PC-3 (cell line): Measurements from ENCODE around the gene MAP1LC3A. TPM values are rescaled to one million over a fixed set of nuclear protein-coding genes. Genes with fewer than 3 reads are reported as not detected.

Experiments used
- ATAC-seq: fragments of 200-7000 bp; cut with Tn5 transposase; 2 replicates; pipeline ENCODE4 v1.9.1; 2020; ENCODE audit warnings: mild to moderate bottlenecking, moderate library complexity
- BruUV-seq: library from RNA; stranded (reverse); fragments of 400-500 nt; replicated peaks from 2 replicates; lab custom pipeline; 2021; lab: Mats Ljungman, UMichigan
- CTCF ChIA-PET: fragments of 300-600 bp; sonication (Branson Sonifier 250); formaldehyde crosslinking; loops from one replicate; lab custom pipeline; 2022; ENCODE audit warnings: antibody characterized with exemption; lab: Charles Lee
- POLR2A ChIA-PET: fragments of 300-600 bp; sonication (Branson Sonifier 250); formaldehyde crosslinking; loops from one replicate; lab custom pipeline; 2022; ENCODE audit warnings: antibody characterized with exemption; ENCODE audit not compliant: unreplicated experiment; lab: Charles Lee
- DNase-seq: peaks from one replicate; pipeline ENCODE4 v3.0.0-alpha.2; 2015
- H2AFZ ChIP-seq: fragments of 300-600 bp; sonication (generic); 2 replicates; pipeline ENCODE4 v1.6.0; 2016; ENCODE audit warnings: antibody characterized with exemption, low read length
- H3F3A ChIP-seq: fragments of 300-600 bp; sonication (generic); one replicate; pipeline ENCODE4 v1.6.0; 2017; ENCODE audit warnings: antibody characterized with exemption, low read length, control low read depth, mild to moderate bottlenecking; ENCODE audit not compliant: unreplicated experiment
- H3K27ac ChIP-seq: fragments of 300-600 bp; sonication (generic); 2 replicates; pipeline ENCODE4 v1.5.1; 2016; ENCODE audit warnings: mild to moderate bottlenecking, low read length
- H3K27me3 ChIP-seq: fragments of 300-600 bp; sonication (generic); 2 replicates; pipeline ENCODE4 v1.6.1; 2016; ENCODE audit warnings: low read length, mixed read lengths
- H3K36me3 ChIP-seq: fragments of 300-600 bp; sonication (generic); 2 replicates; pipeline ENCODE4 v1.6.1; 2016; ENCODE audit warnings: low read depth, mixed run types, low read length, mixed read lengths
- H3K4me1 ChIP-seq: fragments of 300-600 bp; sonication (generic); 2 replicates; pipeline ENCODE4 v1.5.1; 2016; ENCODE audit warnings: low read length; ENCODE audit not compliant: insufficient read depth
- H3K4me2 ChIP-seq: fragments of 300-600 bp; sonication (generic); 2 replicates; pipeline ENCODE4 v1.6.0; 2016; ENCODE audit warnings: low read length
- H3K4me3 ChIP-seq: fragments of 300-600 bp; sonication (generic); 2 replicates; pipeline ENCODE4 v1.5.1; 2016; ENCODE audit warnings: mild to moderate bottlenecking, low read length, mixed read lengths
- H3K79me2 ChIP-seq: fragments of 300-600 bp; sonication (generic); 2 replicates; pipeline ENCODE4 v1.6.1; 2017; ENCODE audit warnings: low read length, mixed read lengths
- H3K9ac ChIP-seq: fragments of 300-600 bp; sonication (generic); 2 replicates; pipeline ENCODE4 v1.6.0; 2016; ENCODE audit warnings: mild to moderate bottlenecking, low read length
- H3K9me2 ChIP-seq: fragments of 300-600 bp; sonication (generic); replicated peaks from 2 replicates; pipeline ENCODE4 v1.6.1; 2016; ENCODE audit warnings: mixed run types, low read length, mixed read lengths
- H3K9me3 ChIP-seq: fragments of 300-600 bp; sonication (generic); 2 replicates; pipeline ENCODE4 v1.6.1; 2016; ENCODE audit warnings: low read length, mixed read lengths
- H4K20me1 ChIP-seq: fragments of 300-600 bp; sonication (generic); 2 replicates; pipeline ENCODE4 v1.6.1; 2016; ENCODE audit warnings: low read length, mixed read lengths
- EZH2 ChIP-seq: fragments of 300-600 bp; sonication (generic); IDR thresholded peaks from one replicate; pipeline ENCODE4 v1.6.1; 2017; ENCODE audit warnings: antibody characterized with exemption, mild to moderate bottlenecking, low read length; ENCODE audit not compliant: unreplicated experiment
- EZH2phosphoT487 ChIP-seq: fragments of 300-600 bp; sonication (generic); IDR thresholded peaks from 2 replicates; pipeline ENCODE4 v1.6.1; 2018; ENCODE audit warnings: mild to moderate bottlenecking, antibody characterized with exemption, low read length, borderline replicate concordance
- intact Hi-C: fragments of 100-400 bp; cut with micrococcal nuclease; formaldehyde crosslinking; loops from 2 replicates; pipeline ENCODE4 v1.9.0; 2023
- total RNA-seq: library from RNA; depleted of rRNA; stranded (reverse); fragments of >200 nt; gene quantifications from 2 replicates; pipeline ENCODE4 v1.2.3, GENCODE V29; 2014
- TF ChIP-seq, protein P1 (sequence below): fragments of 300-600 bp; sonication (generic); conservative IDR thresholded peaks from 2 replicates; pipeline ENCODE4 v1.5.1; 2017; ENCODE audit warnings: antibody characterized with exemption, low read depth, mild to moderate bottlenecking, low read length

The MAP1LC3A gene
- total RNA-seq, 1 experiment from 2014 or later, result 0.22 TPM

DNA sequence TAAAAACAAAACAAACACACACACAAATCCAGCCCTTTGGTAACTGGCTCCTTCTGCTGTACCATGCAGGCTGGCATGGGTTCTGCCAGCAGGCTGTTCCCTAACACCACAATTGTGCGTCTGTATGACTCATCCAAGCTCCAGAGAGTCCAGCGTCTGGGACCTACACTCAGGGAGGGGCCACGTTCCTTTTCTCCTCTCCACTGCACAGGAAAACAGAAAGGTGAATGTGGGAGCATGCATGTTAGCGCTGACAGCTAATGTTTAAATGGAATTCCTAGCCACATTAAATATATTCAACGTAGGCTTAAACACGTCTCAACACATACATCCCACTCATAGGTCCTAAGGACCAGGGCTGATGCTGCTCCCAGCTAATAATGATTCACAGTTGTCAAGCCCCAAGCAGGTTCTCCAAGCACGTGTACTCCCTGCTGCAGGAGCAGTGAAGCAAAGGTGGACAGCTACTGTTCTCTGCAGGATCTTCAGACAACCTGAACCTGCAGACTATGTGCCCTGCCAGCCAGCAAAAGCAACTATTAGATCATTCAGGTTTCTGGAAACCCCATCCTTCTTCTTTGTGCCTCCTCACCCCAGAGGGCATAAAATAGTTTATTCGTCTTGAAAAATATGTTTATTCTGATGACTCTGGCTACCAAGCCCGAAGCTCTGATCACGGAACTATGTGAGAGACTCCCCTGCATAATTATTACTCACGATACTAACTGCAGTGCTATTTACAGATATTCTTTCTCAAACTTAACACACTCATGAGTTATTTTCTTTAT lies 20.9 kb downstream of the MAP1LC3A start:
- H2AFZ ChIP-seq, result peak overlapping the region; percentile 14
- POLR2A ChIA-PET, result interaction anchor here (0.5 to 0.6 kb wide), 3 partner anchors 13 to 126 kb away, joined by 4 to 5 read pairs (median 5); no protein-coding TSS in a partner anchor
- H3K4me2 ChIP-seq, result peak overlapping the region; percentile 56

DNA sequence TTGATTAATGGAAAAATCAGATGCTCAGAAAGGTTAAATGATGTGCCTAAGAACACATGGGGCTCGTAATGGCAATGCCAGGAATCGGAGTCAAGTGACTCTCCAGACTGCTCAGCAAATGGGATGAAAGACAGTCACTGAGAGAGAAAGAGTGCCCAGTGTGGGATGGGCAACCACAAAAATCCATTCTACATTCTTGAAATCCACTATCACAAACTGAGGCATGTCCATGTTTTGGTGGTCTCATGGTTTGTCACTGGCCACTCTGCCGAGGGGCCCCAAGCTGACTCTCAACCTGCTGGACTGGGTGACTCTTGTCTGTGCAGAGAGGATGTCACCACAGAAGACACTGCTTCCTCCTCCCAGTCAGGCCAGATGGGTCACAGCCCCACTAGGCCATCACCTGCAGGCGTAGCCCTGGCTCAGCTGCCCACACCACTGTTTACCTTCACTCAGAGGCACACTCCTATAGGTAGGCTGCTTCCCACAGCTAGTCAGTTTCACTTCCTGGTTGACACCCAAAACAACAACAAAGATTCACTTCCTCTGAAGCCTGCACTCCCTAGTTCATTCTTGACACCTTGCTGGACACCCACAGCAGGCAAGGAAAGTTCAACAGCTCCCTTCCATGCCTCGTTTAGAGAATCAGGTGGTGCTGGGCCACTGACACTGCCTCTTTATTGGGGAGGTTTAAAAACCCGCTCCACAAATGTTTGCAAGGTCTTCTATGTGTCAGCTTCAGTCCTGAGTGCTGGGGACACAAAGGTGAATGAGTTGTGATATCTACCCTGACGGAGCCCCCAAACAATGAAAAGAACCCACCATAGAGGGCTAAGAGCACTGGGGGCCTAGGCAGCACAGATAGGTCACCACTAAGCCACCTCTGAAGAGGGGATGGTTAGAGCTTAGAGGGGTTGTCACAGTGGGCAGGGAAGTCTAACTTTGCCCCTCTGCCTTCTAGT lies 21.7 kb downstream of the MAP1LC3A start:
- H3F3A ChIP-seq, result peaks cover 6% of the 10 kb centered on the region
- TF ChIP-seq, protein P1, sequence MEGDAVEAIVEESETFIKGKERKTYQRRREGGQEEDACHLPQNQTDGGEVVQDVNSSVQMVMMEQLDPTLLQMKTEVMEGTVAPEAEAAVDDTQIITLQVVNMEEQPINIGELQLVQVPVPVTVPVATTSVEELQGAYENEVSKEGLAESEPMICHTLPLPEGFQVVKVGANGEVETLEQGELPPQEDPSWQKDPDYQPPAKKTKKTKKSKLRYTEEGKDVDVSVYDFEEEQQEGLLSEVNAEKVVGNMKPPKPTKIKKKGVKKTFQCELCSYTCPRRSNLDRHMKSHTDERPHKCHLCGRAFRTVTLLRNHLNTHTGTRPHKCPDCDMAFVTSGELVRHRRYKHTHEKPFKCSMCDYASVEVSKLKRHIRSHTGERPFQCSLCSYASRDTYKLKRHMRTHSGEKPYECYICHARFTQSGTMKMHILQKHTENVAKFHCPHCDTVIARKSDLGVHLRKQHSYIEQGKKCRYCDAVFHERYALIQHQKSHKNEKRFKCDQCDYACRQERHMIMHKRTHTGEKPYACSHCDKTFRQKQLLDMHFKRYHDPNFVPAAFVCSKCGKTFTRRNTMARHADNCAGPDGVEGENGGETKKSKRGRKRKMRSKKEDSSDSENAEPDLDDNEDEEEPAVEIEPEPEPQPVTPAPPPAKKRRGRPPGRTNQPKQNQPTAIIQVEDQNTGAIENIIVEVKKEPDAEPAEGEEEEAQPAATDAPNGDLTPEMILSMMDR, result no peak
- no peak for TF ChIP-seq EZH2
- TF ChIP-seq EZH2phosphoT487, result no peak
- no peaks in the 10 kb centered on the region; the same call in 1 of the 2 replicates for H3K36me3 ChIP-seq
- ChIA-PET POLR2A (interaction anchor here (0.6 kb wide), 2 partner anchors 14 to 44 kb away, joined by 4 to 5 read pairs; no protein-coding TSS in a partner anchor), CTCF (interaction anchor here (1.2 to 2.8 kb wide), 5 partner anchors 109 to 190 kb away, joined by 4 to 37 read pairs (median 7); no protein-coding TSS in a partner anchor)
- H3K4me3 ChIP-seq, result peak overlapping the region; percentile 30; the same call in 1 of the 2 replicates
- no peaks in the 10 kb centered on the region for H3K9me3 ChIP-seq
- BruUV-seq, result no TSS peak
- H3K27ac ChIP-seq, result peak overlapping the region; percentile 59
- no peaks in the 10 kb centered on the region for H3K79me2 ChIP-seq
- DNase-seq (peak; percentile 57), ATAC-seq (peak; percentile 62)
- peaks cover 37% of the 10 kb centered on the region for H3K4me1 ChIP-seq
- H3K27me3 ChIP-seq, result no peaks in the 10 kb centered on the region
- intact Hi-C loops, result loop anchor here (1.0 kb wide), 4 partner anchors 96 to 189 kb away; partner anchors contain the start of gene TP53INP2
- no peaks in the 10 kb centered on the region for H3K9me2 ChIP-seq
- no peaks in the 10 kb centered on the region for H4K20me1 ChIP-seq
- H2AFZ ChIP-seq, result peak overlapping the region; percentile 14; the same call in 1 of the 2 replicates
- H3K9ac ChIP-seq, result 0 out of 2 replicates have a peak overlapping the region, but pooled peaks have one; percentile 4
- H3K4me2 ChIP-seq, result peak overlapping the region; percentile 56

More for the DNA sequence above, 20.9 kb downstream of the MAP1LC3A start:
- H3K9ac ChIP-seq, result 0 out of 2 replicates have a peak overlapping the region, but pooled peaks have one; percentile 4
- peaks cover 37% of the 10 kb centered on the region for H3K4me1 ChIP-seq
- H3K9me3 ChIP-seq, result no peaks in the 10 kb centered on the region
- H3K4me3 ChIP-seq, result peak overlapping the region; percentile 30; the same call in 1 of the 2 replicates
- H3F3A ChIP-seq, result peaks cover 6% of the 10 kb centered on the region
- H3K27ac ChIP-seq, result peak overlapping the region; percentile 59
- CTCF ChIA-PET, result interaction anchor here (0.5 to 2.8 kb wide), 11 partner anchors 16 to 273 kb away, joined by 3 to 37 read pairs (median 6); partner anchors contain the start of gene NCOA6
- intact Hi-C loops, result loop anchor here (1.0 kb wide), 4 partner anchors 97 to 190 kb away; partner anchors contain the start of gene TP53INP2
- BruUV-seq, result no TSS peak
- ATAC-seq (peak; percentile 88), DNase-seq (peak; percentile 93)
- no peaks in the 10 kb centered on the region for H3K9me2 ChIP-seq
- no peaks in the 10 kb centered on the region for H3K27me3 ChIP-seq
- H3K36me3 ChIP-seq, result no peaks in the 10 kb centered on the region; the same call in 1 of the 2 replicates
- no peak for TF ChIP-seq EZH2
- TF ChIP-seq EZH2phosphoT487, result no peak
- TF ChIP-seq, protein P1, result peak; percentile 96
- H3K79me2 ChIP-seq, result no peaks in the 10 kb centered on the region
- H4K20me1 ChIP-seq, result no peaks in the 10 kb centered on the region
